GM12892 (cell line): ENCODE results near the gene TMEM141.
"Not testable (repeated sequence)": the region's sequence is repeated elsewhere in the genome, so short reads cannot be mapped to it uniquely, and the experiment has no call there.

Experiments used
- DNase-seq: peaks from one replicate; pipeline ENCODE4 v3.0.0; 2011; ENCODE audit not compliant: insufficient read length
- FAIRE-seq: peaks from 2 replicates; lab custom pipeline; 2011; peaks lifted over from hg19 to GRCh38; lab: Jason Lieb, UNC
- POLR2A ChIP-seq: IDR thresholded peaks from 2 replicates; pipeline ENCODE4 v1.6.1; 2011; ENCODE audit warnings: low read depth, low read length, control low read depth
- POLR2AphosphoS5 ChIP-seq: IDR thresholded peaks from 2 replicates; pipeline ENCODE4 v1.6.1; 2011; ENCODE audit warnings: low read depth, low read length, control low read depth
- TAF1 ChIP-seq: IDR thresholded peaks from 2 replicates; pipeline ENCODE4 v1.6.1; 2011; ENCODE audit warnings: low read depth, mild to moderate bottlenecking, control low read depth, low read length, borderline replicate concordance

Gene TMEM141

GRCh38 chr9:136757328-136757727 lies 33.8 kb upstream of the TMEM141 start:
- TF ChIP-seq POLR2A: no peak
- DNase-seq (no peak), FAIRE-seq (no peak)

DNA sequence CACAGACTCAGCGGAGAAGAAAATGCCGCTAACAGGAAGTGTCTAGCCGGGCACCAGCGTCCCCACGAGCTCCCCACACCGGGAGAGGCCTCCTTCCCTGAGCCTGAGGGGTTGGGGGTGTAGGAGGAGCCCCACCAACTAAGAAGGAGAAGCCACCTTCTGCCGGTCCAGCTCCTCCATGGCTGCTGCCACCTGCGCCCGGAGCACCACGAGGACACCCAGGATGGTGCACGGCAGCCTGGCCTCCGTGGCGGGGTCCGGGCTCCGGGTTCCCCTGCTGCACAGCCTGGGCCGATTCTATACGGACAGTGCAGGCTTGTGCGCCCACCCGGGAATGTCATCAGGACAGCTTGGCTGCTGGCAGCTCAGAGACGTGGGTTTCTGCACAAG lies 33.4 kb upstream of the TMEM141 start:
- FAIRE-seq: no peak
- DNase-seq: no peak
- TF ChIP-seq TAF1 (no peak), POLR2AphosphoS5 (no peak), POLR2A (no peak)

DNA sequence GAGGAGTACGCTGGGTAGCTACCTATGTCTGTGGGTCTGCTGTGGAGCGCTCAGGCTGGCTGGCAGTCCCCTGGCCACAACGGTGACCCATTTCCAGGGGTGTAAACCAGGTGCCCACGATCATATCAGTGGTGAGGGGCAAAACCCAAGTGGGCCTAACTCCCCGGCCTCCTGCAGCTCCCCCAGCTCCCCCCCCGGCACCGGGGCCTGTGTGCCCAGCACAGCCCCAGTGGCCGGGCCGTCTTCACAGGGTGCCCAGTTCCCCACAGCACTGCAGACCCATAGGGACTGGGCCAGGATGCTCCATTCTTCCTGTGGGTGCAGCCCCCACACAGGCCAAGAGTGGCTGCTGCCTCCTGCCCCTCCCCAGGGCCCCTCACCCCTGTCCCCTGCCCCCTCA lies 32.1 kb upstream of the TMEM141 start:
- DNase-seq: no peak
- no peak for FAIRE-seq
- TF ChIP-seq TAF1: no peak
- no peak for TF ChIP-seq POLR2AphosphoS5
- no peak for TF ChIP-seq POLR2A

DNA sequence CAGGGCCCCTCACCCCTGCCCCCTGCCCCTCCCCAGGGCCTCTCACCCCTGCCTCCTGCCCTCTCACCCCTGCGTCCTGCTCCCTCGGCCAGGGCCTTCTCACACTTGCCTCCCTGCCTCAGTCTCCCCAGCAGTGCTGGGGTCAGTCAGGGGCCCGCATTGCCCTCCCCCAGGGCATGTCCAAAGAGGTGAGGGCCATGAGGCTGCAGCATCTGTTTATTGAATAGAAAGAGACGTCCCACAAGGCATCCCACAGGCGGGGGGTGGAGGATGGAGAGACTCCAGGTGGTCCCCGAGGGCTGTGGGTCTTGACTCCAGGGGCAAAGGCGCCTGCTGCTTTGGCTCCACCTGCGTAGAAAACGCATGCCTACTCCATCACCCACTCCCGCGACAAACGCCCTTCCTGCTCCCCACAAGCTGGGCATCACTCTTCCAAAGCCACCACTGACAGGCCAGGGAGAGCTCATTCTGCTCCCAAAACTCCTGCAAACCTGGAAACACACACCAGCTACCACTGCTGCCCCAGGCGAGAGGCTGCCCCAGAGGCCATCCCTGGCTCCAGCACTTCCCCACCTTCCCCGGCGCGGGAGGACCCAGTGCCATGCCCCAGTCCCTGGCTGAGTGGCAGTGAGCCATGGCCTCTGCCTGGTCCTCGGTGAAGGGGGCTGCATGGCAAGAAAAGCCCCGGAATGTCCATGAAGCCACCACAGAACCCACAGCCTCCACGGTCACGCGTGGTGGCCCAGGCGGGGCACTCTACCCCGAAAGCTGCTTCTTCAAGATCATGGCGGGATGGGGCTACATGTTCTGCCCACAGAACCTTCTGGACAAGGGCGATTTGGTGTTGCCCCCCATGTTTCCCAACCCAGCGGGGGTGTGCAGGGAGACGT lies 31.5 kb upstream of the TMEM141 start:
- FAIRE-seq: no peak
- TF ChIP-seq TAF1 (no peak), POLR2A (no peak), POLR2AphosphoS5 (no peak)
- DNase-seq: no peak

DNA sequence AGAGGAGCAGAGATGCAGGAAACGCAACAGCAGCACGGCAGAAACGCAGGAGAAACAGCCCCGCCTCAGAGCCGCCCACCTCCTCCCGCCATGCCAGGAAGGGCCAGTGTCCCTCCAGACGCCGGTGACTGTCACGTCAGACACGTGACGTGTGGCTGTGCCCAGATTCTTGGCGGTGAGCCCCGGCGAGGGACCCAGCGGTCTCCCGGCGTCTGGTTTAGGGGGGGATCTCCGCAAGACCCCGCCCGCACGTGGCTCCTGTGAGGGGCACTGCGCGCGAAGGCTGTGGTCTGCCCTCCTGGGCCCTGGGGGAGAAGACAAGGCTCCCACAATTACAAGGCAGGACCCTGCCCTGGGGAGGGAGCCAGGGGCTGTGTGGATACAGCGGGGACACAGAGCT lies 30.7 kb upstream of the TMEM141 start:
- FAIRE-seq (no peak), DNase-seq (no peak)
- TF ChIP-seq POLR2A (no peak), POLR2AphosphoS5 (no peak), TAF1 (no peak)

GRCh38 chr9:136760834-136761544 lies 30.2 kb upstream of the TMEM141 start:
- FAIRE-seq: peak; percentile 56
- DNase-seq: not testable (repeated sequence)

DNA sequence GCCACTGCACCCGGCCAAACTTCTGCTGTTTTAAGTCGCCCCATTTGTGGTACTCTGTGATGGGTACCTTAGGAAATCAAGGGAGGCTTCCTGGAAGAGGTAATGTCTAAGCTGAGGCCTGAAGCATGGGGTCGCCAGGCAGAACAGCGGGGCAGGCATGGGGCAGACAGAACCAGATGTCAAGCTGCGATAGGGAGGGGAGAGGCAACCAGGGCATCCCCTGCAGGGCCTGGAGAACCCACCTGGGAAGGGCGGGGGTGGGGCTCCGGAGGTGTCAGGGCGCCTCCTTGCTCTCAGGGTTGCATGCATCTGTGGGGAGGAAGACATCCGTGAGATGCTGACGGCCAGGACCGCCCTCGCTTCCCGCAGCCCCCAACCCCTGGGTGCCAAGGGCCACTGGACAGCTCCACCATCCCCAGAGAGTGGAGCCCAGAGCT lies 29.6 kb upstream of the TMEM141 start:
- FAIRE-seq (no peak), DNase-seq (no peak)
- TF ChIP-seq TAF1 (no peak), POLR2A (no peak), POLR2AphosphoS5 (no peak)

DNA sequence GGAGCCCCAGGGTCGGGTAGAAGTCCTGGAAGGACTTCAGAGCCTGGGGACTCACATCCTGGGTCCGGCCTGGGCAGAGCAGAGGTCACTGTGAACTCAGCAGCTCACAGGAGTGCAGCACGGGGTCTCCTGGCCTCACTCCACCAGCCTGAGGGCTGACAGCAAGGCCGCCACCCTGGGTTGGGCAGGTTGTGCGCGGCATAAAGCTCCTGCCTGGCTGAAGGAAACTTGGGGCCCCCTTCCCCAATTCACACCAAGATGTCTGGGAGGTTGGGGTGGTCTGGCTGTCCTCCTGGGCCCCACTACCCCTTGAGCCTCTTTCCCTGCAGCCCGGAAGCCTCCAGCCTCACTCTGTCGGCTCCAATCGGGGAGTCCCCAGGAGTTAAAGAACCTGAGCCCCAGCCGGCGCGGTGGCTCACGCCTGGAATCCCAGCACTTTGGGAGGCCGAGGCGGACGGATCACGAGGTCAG lies 28.9 kb upstream of the TMEM141 start:
- TF ChIP-seq TAF1 (no peak), POLR2A (no peak), POLR2AphosphoS5 (no peak)
- no peak for FAIRE-seq
- no peak for DNase-seq

- no peak for TF ChIP-seq POLR2A
- TF ChIP-seq POLR2AphosphoS5: no peak
- TF ChIP-seq TAF1: no peak
These were observed 28.1 kb upstream of the TMEM141 start for GRCh38 chr9:136762915-136763648.

GRCh38 chr9:136763649-136764035 lies 27.5 kb upstream of the TMEM141 start:
- FAIRE-seq (no peak), DNase-seq (no peak)
- no peak for TF ChIP-seq POLR2A
- no peak for TF ChIP-seq TAF1
- no peak for TF ChIP-seq POLR2AphosphoS5

More at GRCh38 chr9:136762915-136763648, 28.1 kb upstream of the TMEM141 start:
- no peak for FAIRE-seq
- DNase-seq: no peak

DNA sequence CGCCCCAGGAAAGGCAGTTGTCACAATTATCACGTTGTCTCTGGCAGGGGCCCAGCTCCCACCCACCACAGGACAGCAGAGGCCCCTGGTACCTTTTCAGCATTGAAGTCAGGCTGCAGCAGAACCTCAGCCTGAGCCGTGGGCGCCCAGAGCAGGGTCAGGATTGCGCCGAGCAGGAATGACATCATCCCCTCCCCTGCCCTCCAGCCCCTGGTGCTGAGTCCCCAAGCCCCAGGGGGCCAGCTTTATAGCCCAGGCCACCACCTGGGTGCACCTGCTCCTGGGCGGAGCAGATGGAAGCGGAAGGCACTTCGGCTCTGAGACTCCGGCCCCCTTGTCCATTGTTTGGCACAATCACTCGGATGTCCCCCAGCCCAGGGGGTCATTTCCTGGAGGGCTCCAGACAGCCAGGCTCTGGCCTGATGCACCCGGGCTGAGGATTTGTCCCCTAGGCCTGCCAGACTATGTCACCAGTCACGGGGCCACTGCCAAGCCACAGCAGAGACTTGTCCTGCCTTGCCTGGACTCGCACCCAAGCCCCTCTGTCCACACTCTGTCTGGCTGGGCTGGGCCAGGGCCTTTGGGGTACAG lies 26.7 kb upstream of the TMEM141 start, which contains the start of gene LCN15:
Gene LCN15 (minus strand): TSS at position 218 of the 591 bp plus-strand sequence. CDS start 30 bp downstream, at position 188.
- FAIRE-seq: no peak
- DNase-seq: no peak
- no peak for TF ChIP-seq TAF1
- no peak for TF ChIP-seq POLR2AphosphoS5
- no peak for TF ChIP-seq POLR2A
